KMS-11 (cell line): ENCODE results near the gene SLC35F2.

Source experiments
- H2AFZ ChIP-seq: fragments of 200-600 bp; sonication (generic); 2 replicates; pipeline ENCODE4 v1.6.1; 2016; ENCODE audit warnings: antibody characterized with exemption, mixed run types, low read depth
- H3K27ac ChIP-seq: fragments of 200-600 bp; sonication (generic); 2 replicates; pipeline ENCODE4 v1.6.1; 2016; ENCODE audit warnings: mild to moderate bottlenecking, mixed run types
- H3K27me3 ChIP-seq: fragments of 200-600 bp; sonication (generic); 2 replicates; pipeline ENCODE4 v1.6.1; 2017; ENCODE audit warnings: mild to moderate bottlenecking, low read depth, mixed run types, moderate library complexity; ENCODE audit not compliant: insufficient read depth
- H3K36me3 ChIP-seq: fragments of 200-600 bp; sonication (generic); 2 replicates; pipeline ENCODE4 v1.6.1; 2017; ENCODE audit warnings: mild to moderate bottlenecking, mixed run types; ENCODE audit not compliant: insufficient read depth
- H3K4me1 ChIP-seq: fragments of 200-600 bp; sonication (generic); 2 replicates; pipeline ENCODE4 v1.6.1; 2016; ENCODE audit warnings: mild to moderate bottlenecking, low read depth, mixed run types; ENCODE audit not compliant: poor library complexity, severe bottlenecking
- H3K4me2 ChIP-seq: fragments of 200-600 bp; sonication (generic); 2 replicates; pipeline ENCODE4 v1.7.0; 2016; ENCODE audit warnings: mild to moderate bottlenecking, mixed run types
- H3K4me3 ChIP-seq: fragments of 200-600 bp; sonication (generic); IDR thresholded peaks from 2 replicates; pipeline ENCODE4 v1.6.1; 2017; ENCODE audit warnings: low read depth, low read length, mixed read lengths; ENCODE audit not compliant: insufficient read depth
- H3K79me2 ChIP-seq: fragments of 200-600 bp; sonication (generic); 2 replicates; pipeline ENCODE4 v1.6.1; 2016; ENCODE audit warnings: low read depth, mixed run types; ENCODE audit not compliant: insufficient read depth
- H3K9ac ChIP-seq: fragments of 200-600 bp; sonication (generic); 2 replicates; pipeline ENCODE4 v1.6.1; 2016; ENCODE audit warnings: mild to moderate bottlenecking, mixed run types
- H4K20me1 ChIP-seq: fragments of 200-600 bp; sonication (generic); 2 replicates; pipeline ENCODE4 v1.6.1; 2016; ENCODE audit warnings: mild to moderate bottlenecking, mixed run types; ENCODE audit not compliant: insufficient read depth
- TF ChIP-seq, protein P1 (sequence below): fragments of 200-600 bp; sonication (generic); conservative IDR thresholded peaks from 2 replicates; pipeline ENCODE4 v1.6.1; 2017; ENCODE audit warnings: low read depth, mild to moderate bottlenecking, antibody characterized with exemption, low read length, moderate library complexity, mixed read lengths

The SLC35F2 gene

DNA sequence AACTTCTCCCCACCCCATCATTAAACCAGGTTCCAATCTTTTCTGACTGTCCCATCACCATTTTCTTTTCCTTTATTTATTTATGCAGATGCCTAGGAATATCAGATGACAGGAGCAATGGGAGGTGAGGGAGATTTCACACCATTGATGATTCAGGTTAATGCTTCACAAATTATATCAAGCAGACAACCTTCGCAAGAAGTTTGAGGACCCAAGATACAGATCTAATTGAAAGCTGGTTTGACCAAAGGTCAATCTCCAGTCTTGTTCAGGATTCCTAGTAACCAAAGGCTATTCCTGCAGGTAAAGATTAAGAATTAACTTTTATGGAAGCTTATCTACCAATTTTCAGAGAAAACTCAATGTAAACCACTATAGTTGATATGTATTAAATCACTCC, 54.4 kb downstream of the SLC35F2 start:
- H3K4me1 ChIP-seq, result no peaks in the 10 kb centered on the region
- TF ChIP-seq, protein P1, sequence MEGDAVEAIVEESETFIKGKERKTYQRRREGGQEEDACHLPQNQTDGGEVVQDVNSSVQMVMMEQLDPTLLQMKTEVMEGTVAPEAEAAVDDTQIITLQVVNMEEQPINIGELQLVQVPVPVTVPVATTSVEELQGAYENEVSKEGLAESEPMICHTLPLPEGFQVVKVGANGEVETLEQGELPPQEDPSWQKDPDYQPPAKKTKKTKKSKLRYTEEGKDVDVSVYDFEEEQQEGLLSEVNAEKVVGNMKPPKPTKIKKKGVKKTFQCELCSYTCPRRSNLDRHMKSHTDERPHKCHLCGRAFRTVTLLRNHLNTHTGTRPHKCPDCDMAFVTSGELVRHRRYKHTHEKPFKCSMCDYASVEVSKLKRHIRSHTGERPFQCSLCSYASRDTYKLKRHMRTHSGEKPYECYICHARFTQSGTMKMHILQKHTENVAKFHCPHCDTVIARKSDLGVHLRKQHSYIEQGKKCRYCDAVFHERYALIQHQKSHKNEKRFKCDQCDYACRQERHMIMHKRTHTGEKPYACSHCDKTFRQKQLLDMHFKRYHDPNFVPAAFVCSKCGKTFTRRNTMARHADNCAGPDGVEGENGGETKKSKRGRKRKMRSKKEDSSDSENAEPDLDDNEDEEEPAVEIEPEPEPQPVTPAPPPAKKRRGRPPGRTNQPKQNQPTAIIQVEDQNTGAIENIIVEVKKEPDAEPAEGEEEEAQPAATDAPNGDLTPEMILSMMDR, result no peak
- no peaks in the 10 kb centered on the region for H3K79me2 ChIP-seq
- H3K27me3 ChIP-seq, result no peaks in the 10 kb centered on the region
- H3K27ac ChIP-seq, result no peak overlapping the region
- H4K20me1 ChIP-seq, result no peaks in the 10 kb centered on the region
- H3K36me3 ChIP-seq, result no peaks in the 10 kb centered on the region
- no peak overlapping the region for H3K9ac ChIP-seq
- H2AFZ ChIP-seq, result no peak overlapping the region
- no peak overlapping the region for H3K4me2 ChIP-seq
- no peak overlapping the region for H3K4me3 ChIP-seq

DNA sequence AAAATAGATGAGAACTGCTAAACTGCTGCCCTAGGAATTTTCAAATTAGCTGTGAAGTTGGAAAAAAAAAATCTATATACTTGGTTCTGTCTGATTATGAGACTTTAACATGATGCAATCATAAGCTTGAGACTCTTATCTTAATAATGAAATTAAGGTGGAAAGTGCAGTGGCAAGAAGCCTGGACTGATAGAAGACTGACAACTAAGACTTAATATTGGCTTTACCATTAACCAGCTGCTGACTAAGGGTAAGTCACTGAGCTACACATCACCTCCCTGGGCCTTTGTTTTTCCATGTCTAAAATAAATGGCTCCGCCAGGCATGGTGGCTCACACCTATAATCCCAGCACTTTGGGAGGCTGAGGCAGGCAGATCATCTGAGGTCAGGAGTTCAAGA, 56.9 kb downstream of the SLC35F2 start:
- Histone ChIP-seq H3K9ac (no peak overlapping the region), H3K4me3 (no peak overlapping the region), H3K4me2 (no peak overlapping the region), H3K36me3 (no peaks in the 10 kb centered on the region), H4K20me1 (no peaks in the 10 kb centered on the region), H3K4me1 (no peaks in the 10 kb centered on the region), H3K79me2 (no peaks in the 10 kb centered on the region), H3K27me3 (no peaks in the 10 kb centered on the region), H2AFZ (no peak overlapping the region), H3K27ac (no peak overlapping the region)
- TF ChIP-seq, protein P1, result no peak

DNA sequence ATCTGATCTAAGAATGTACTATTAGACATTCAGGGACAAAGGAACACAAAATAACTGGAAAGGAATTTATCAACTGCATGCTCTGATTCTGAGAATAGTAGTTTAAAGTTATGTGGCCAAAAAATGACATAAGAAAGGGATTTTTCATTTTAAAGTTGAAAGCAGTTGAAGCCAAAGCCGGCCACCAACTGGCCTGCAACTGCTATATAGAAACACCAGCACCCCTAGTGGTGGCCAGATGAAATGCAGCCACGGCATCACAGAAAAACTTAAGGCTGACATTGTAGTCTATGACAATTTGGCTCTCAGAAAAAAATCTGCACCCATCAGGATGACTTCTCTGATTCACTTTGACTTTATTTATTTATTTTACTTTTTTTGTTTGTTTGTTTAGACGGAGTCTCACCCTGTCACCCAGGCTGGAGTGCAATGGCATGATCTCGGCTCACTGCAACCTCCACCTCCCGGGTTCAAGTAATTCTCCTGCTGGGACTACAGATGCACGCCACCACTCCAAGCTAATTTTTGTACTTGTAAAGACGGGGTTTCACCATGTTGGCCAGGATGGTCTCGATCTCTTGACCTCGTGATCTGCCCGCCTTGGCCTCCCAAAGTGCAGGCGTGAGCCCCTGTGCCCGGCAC, 59.2 kb downstream of the SLC35F2 start:
- Histone ChIP-seq H3K27ac (no peak overlapping the region), H3K27me3 (no peaks in the 10 kb centered on the region), H3K79me2 (no peaks in the 10 kb centered on the region), H3K9ac (no peak overlapping the region), H4K20me1 (no peaks in the 10 kb centered on the region), H3K4me3 (no peak overlapping the region), H3K4me1 (no peaks in the 10 kb centered on the region), H2AFZ (no peak overlapping the region), H3K4me2 (no peak overlapping the region), H3K36me3 (no peaks in the 10 kb centered on the region)
- TF ChIP-seq, protein P1, result peak; percentile 84

DNA sequence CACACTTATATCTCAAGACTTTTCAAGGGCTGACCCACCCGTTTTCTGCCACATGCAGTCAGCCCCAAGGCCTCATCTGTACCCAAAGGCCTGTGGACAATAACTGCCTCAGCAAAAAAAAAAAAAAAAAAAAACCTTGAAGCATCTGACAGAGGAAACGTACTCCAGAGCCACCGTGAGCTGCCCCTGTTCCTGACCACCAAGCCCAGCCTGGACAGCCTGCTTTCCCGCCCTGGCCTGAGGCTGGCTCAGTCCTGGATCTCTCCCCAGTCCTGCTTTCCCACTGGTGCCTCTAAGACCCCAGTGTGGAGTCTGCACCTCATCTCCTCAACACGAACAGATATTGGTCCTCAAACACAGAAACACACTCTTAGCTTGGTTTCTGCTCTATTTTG, 66.5 kb downstream of the SLC35F2 start:
- no peaks in the 10 kb centered on the region for H3K36me3 ChIP-seq
- TF ChIP-seq, protein P1, result no peak
- no peak overlapping the region for H2AFZ ChIP-seq

More for the DNA sequence above, 66.5 kb downstream of the SLC35F2 start:
- Histone ChIP-seq H3K27ac (no peak overlapping the region), H3K79me2 (no peaks in the 10 kb centered on the region), H3K27me3 (no peaks in the 10 kb centered on the region), H3K4me2 (no peak overlapping the region), H4K20me1 (no peaks in the 10 kb centered on the region), H3K4me1 (no peaks in the 10 kb centered on the region), H3K4me3 (no peak overlapping the region), H3K9ac (no peak overlapping the region)
